ENCODE results near the gene NTM.

Gene NTM

GRCh38 chr11:132202621-132203020 lies 832.2 kb downstream of the NTM start:
- DNase-seq = no peak

DNA sequence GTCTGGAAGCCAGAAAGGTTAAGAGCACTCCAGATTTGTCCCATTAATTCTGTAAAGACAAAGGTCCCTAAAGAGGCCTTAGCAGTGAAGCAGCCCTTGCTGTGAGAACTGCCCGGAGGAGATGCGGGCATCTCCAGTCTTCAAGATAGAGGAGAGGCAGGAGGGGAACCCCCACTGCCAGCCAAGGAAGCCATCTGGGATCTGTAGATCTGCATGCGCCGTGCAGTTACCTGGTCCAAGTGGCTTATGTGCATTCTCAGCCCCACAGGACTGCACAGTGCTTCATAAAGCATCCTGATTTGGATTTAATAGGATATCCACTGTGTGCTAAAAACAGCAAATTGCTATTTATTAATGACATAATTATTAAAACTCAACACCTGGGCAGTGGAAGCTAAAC lies 834.6 kb downstream of the NTM start:
- no peak for DNase-seq

DNA sequence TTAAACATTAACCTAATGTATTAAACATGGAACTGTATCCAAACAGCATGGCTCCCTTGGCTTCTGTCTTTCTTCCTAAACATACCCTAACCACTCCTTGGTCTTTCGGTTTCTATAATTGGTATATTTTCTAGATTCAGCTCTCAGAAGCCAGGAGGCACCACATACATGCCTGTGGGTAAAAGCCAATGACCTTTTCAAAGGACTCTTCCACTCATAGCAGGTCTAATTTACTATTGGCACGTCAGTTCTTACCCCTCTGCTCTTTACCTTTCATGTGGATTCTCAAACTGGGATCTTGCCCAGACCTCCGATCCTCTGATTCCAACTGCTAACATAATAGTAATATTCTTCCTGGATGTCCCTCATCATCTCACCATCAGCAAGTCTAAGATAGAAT lies 835.1 kb downstream of the NTM start:
- no peak for DNase-seq

DNA sequence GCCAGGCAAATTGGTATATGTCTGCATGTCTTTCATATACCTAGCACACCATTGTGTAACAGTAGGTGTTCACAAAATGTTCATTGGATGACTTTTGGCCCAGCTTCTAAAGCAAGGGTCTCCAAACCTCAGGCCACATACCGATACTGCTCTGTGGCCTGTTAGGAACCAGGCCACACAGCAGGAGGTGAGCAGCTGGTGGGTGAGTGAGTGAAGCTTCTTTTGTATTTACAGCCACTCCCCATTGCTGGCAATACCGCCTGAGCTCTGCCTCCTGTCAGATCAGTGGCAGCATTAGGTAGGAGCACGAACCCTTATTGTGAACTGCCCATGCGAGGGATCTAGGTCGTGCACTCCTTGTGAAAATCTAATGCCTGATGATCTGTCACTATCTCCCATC lies 836.6 kb downstream of the NTM start:
- no peak for DNase-seq

GRCh38 chr11:132208477-132209055 lies 838.2 kb downstream of the NTM start:
- no peak for DNase-seq

GRCh38 chr11:132211479-132211878 lies 841.1 kb downstream of the NTM start:
- DNase-seq = no peak

DNA sequence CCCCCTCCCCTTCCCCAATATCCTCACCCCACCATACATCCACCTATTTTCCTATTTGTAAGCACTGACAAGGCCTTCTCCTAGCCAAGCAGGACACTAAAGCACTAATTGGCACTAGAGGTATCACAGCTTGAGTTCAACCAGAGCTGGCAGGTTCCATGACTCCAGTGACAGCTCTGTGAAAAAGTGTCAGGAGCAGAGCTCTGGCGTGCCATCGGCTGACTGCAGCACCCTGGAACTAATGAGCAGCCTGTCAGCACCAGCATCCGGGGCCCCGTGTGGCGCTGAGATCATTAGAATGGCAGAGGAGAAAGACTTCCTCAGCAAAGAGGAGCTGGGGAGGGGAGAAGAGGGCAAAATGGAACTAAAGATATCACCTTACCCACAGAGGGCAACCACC lies 847.4 kb downstream of the NTM start:
- DNase-seq = no peak

- DNase-seq = no peak
Measured at GRCh38 chr11:132220474-132220873, 850.1 kb downstream of the NTM start.

DNA sequence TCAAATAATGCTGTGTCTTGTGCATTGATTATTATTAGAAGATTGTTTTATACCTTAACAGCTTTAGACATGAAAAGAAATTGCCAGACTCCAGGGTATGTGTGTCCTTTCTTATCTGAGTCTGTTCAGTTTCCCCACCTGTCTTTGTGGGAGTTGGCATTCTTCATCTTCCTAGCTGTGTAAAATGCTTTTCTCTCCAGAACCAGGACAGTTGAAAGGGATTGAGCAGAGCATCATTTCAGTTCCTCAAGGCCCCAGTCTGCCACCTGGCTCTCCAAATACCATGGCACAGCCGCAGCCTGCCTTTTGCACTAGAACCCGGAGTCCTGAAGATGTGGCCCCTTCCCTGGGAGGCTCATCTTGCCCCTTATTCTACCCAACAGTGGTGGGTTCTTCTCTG lies 851.9 kb downstream of the NTM start:
- DNase-seq = no peak

GRCh38 chr11:132226522-132226921 lies 856.1 kb downstream of the NTM start:
- DNase-seq = no peak

DNA sequence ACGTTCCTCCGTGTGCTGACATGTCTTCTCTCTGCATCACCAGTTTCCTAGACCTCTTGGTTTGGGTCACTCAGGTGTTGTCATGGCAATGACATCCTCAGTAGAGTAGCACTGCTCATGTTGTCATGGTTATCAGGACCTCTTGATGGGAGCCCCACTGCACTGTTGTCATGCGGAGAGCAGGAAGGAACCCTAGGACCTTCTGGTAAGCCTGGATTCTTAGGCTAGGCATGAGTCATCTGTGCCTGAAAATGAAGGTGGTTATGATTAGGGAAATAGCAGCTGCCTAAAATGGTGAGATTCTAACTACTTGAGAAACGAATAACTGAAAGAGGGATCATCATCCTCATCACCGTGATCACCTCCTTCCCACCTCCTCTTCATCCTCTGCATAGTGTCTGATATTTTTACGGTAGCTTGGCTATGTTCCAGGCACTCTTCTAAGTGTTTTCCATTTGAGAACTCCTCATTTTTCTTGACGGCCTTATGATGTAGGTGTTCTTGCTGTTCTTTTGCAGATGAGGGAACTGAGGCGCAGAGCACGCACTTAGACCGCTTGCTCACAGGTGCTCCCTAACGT lies 858.4 kb downstream of the NTM start:
- no peak for DNase-seq

DNA sequence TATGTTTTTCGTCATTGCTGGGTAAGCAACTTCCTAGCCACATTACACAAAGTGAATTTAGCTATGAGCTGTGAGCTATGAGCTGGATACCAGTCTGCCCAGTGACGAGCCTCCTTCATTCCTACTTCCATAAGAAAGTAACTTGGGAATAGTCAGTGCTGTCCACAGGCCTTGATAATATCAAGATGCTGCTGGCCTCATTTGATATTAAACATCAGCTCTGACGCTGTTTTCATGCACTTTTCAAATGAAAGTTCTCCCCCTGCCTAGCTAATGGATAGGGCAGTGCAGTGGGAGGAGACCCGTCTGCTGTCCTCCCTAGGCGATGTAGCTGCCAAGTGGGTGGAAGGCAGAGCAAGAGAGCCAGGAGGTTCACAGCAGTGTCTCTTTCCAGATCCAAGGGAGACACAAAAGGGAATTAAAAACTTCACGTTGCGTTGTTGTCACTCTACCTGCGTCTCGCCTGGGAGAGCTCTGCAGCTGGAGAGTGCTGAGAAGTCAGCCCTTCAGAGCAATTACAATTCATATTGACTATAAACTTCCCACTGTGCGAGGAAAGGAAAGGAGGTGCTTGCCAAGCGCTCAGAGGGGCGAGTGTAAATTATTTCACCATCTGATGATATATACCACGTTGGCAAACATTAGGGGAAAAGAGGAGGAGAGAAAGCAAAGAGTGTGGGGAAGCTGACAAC lies 861.4 kb downstream of the NTM start:
- no peak for DNase-seq

DNA sequence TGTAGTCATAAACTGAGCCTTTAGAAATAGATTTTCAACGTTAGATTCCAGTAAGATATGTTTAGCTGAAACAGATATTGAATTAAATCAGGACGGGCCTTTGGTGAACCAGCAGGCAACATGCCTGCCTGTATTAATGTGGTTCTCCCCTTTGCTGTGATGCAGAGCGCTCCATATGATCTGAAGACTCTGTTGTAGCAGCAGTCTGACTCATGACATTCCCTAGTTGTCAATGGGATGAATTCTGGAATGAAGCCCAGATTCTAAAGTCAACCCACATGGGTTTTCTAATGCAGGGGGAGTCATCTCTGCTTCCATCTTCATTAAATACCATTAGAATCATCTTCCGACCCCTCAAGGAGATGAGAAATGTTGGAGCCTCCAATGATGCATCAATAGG lies 864.5 kb downstream of the NTM start:
- DNase-seq = no peak

- DNase-seq = no peak
Measured at GRCh38 chr11:132237781-132238180, 867.4 kb downstream of the NTM start.

DNA sequence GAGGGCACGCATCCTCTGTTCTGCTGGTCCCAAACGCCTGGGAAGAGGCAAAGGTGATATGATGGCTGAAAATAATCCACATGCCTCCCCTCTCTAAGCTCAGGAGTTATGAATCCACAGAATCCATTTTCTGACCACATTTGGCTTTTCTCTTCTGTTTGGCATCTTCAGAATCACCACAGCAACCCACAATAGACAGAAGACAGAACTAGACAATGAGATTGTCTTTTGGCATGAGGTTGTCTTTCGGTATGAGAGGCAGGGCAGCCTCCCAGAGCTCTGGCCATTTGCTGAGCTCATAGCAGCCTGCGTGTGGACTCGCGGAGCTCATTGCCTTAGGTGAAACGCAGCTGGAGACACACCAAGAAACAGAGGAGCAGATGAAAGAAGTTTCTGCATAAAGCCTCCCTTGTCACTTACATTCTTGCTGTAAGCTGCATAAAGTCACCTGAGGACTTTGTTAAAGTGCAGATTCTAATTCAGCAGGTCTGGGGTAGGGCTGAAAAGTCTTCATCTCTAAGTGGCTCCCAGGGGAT lies 868.0 kb downstream of the NTM start:
- DNase-seq = no peak

GRCh38 chr11:132240374-132240773 lies 870.0 kb downstream of the NTM start:
- no peak for DNase-seq

DNA sequence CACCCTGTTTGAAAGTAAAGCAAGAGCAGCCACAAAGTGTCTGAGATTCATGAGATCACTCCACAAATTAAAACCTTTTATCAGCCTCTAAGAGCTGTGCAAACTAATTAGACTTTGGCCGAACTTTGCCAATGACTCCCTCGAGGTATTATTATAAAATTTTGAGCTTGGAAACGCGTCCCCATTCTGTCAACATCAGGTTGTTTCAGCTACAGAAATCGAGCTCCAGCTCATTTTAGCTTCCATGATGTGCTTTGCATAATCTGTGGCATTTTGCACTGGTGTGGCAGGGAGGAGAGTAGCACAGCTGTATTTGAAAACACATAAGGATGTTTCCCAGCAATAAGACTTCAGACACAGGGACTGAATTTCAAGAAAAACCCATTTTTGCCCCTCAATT lies 872.2 kb downstream of the NTM start:
- DNase-seq = no peak

DNA sequence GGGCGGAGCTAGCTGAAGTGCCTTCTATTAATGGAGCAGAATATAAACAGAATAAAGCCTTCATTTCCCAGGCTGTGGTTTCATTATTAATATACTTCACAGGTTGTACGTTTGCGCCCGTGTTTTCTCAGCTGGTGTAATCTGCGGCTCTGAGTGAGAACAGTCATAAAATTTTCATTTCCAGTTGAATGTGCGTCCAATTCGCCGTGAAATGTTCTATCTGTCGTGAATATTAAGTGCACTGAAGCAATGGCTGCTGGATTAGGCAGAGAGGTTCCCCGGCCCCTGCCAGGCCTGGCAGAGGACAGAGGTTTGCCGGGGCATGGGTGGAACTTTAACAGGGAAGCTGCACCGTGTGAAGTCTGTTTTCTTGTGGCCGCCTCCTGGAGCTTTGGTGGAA lies 874.4 kb downstream of the NTM start:
- no peak for DNase-seq

DNA sequence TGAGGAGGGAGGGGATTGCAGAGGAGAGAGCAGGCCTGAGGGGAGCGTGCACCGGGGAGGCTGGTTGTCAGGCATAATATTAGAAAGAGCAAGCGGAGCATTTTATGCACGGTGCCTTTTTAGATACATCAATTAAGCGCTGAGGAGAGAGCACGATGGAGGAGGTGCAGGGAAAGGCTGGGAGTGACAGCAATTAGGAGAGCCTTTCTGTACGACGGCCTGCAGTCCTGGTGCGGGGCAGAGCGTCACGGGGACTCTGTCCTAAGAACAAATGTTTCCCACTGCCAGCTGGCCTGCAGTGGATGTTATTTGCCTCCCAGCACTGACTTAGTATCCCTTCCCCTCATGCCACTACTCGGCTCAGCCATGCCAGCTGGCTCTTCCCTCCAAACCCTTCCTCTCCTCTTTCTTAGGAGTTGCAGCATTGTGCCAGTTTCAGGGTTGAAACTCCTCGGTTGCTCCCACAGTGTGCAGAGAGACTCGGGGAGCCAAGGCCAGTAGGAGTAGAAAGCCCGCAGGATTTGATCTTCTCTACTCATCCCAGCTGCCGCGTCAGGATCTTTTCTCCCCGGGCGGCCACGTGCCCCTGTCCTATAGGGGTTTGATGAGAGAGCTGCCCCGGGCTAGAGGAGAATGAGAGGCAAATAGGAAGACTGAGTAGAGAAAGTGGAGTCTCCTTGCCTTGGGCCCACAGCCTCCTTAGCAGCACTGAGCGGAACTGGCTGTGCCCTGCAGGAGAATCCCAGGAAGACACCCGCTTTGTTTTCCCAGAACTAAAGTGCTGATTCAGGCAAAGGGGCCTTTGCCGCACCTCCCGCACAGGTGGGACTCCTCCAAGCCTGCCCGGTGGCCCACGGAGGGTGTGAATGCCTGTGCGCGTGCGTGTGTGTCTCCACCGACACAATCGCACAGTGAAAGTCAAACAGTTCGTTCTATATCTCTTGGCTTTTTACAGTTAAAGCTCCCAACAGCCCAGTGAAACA lies 875.3 kb downstream of the NTM start:
- DNase-seq = no peak

- no peak for DNase-seq
Measured at GRCh38 chr11:132248580-132248979, 878.2 kb downstream of the NTM start.

- no peak for DNase-seq
Measured at GRCh38 chr11:132249256-132249655, 878.8 kb downstream of the NTM start.

DNA sequence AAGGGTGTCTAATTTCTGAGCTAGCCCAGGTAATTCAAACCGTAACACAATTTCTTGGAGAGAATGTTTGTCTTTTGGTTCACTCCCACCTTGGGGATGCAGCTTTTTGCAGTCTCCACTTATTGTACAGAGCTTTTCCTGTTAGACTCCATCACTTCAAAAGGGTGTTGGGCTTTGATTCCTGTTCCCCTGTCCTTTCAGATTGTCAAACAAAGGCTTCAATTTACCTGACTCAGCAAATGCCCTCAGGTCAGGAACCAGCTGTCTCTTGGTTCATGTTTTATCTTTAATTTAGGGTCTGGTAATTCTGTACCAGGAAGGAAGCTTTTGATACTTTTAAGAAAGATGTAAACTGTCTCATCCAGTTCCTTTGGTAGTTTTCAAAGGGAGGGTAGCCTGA lies 880.6 kb downstream of the NTM start:
- DNase-seq = no peak

All from activated T-cell treated with anti-CD3 and anti-CD28 coated beads, Interleukin-2, amount 50 U/mL, for 1 hour (primary cell).